C4-2B (cell line): ENCODE data around the gene NHERF1.

Experiments
- CTCF ChIP-seq: fragments of 450-650 bp; conservative IDR thresholded peaks from 2 replicates; pipeline ENCODE4 v1.5.1; 2017; ENCODE audit warnings: mild to moderate bottlenecking
- ZFX ChIP-seq: fragments of 450-650 bp; IDR thresholded peaks from 2 replicates; pipeline ENCODE4 v1.6.1; 2017

DNA sequence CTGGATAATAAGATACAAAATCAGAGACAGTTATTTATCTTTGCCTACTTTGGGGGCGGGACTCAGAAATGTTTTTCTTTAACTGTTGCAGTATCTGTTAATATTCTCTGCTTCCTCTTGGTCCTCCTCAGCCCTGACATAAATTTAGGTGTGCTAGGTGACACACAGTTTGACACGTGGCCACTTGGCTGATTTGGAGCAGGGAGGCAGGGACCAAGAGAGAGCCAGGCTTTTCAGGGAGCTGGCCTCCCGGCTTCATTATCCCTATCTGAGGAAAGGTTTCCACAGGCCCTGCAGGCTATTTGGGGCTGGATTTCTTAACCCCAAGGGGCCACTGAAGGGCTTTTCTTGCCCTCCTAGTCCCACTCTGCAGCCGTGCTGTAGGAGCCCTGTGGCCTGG lies 47.8 kb downstream of the NHERF1 start:
- TF ChIP-seq CTCF (no peak), ZFX (no peak)
